Activated CD4-positive, alpha-beta T cell treated with anti-CD3 and anti-CD28 coated beads, Interleukin-2, amount 50 U/mL, for 1 hour (primary cell): Measurements from ENCODE around the gene PWWP2B.

ENCODE experiments used
- DNase-seq: peaks from one replicate; pipeline ENCODE4 v3.0.0-alpha.2; 2020

PWWP2B gene

GRCh38 chr10:132449811-132450181 is 52.8 kb downstream of the PWWP2B start:
- DNase-seq: no peak

GRCh38 chr10:132450466-132450824 is 53.4 kb downstream of the PWWP2B start:
- no peak for DNase-seq

- DNase-seq: no peak
Measured at GRCh38 chr10:132450825-132451505, 54.0 kb downstream of the PWWP2B start.

- DNase-seq: no peak
Measured at GRCh38 chr10:132451506-132452215, 54.7 kb downstream of the PWWP2B start.

GRCh38 chr10:132452216-132452650 is 55.2 kb downstream of the PWWP2B start:
- DNase-seq: no peak

- DNase-seq: peak; percentile 91
Measured at GRCh38 chr10:132452651-132453469, 55.9 kb downstream of the PWWP2B start.

GRCh38 chr10:132453470-132453861 is 56.5 kb downstream of the PWWP2B start:
- DNase-seq: no peak

GRCh38 chr10:132454296-132455198 is 57.5 kb downstream of the PWWP2B start:
- DNase-seq: no peak

GRCh38 chr10:132455441-132455971 is 58.5 kb downstream of the PWWP2B start:
- DNase-seq: no peak

- no peak for DNase-seq
Measured at GRCh38 chr10:132455986-132456847, 59.2 kb downstream of the PWWP2B start.

- no peak for DNase-seq
Measured at GRCh38 chr10:132456881-132457280, 59.9 kb downstream of the PWWP2B start.

GRCh38 chr10:132457328-132458070 is 60.5 kb downstream of the PWWP2B start:
- no peak for DNase-seq

GRCh38 chr10:132458071-132458585 is 61.1 kb downstream of the PWWP2B start:
- no peak for DNase-seq

- DNase-seq: peak; percentile 68
Measured at GRCh38 chr10:132458586-132459300, 61.7 kb downstream of the PWWP2B start.

GRCh38 chr10:132459301-132460003 is 62.5 kb downstream of the PWWP2B start:
- DNase-seq: no peak

- DNase-seq: no peak
Measured at GRCh38 chr10:132460071-132460470, 63.1 kb downstream of the PWWP2B start.

GRCh38 chr10:132460691-132461090 is 63.7 kb downstream of the PWWP2B start:
- DNase-seq: no peak

GRCh38 chr10:132461103-132461682 is 64.2 kb downstream of the PWWP2B start:
- no peak for DNase-seq
